Hematopoietic multipotent progenitor cell (in vitro differentiated cells): Measurements from ENCODE around the gene CDK5RAP1. TPM values are rescaled to one million over a fixed set of nuclear protein-coding genes. Genes with fewer than 3 reads are reported as not detected.

Experiments used
- DNase-seq, 3 donors: peaks; one replicate each; pipeline ENCODE4 v3.0.0-alpha.2; 2011 to 2015; ENCODE audit warnings: low read depth in 2 of 3, low spot score in 2 of 3
- total RNA-seq: library from RNA; depleted of rRNA; stranded (reverse); fragments of >200 nt; gene quantifications from one replicate; pipeline ENCODE4 v1.2.3, GENCODE V29; 2012

The CDK5RAP1 gene
- total RNA-seq, 1 donor: 21.8 TPM

- DNase-seq: no peak
Observed at GRCh38 chr20:33387177-33387576, 14.1 kb downstream of the CDK5RAP1 start.

- DNase-seq: no peak
Observed at GRCh38 chr20:33386673-33387072, 14.6 kb downstream of the CDK5RAP1 start.

- DNase-seq: no peak
Observed at GRCh38 chr20:33377366-33377765, 24.0 kb downstream of the CDK5RAP1 start.

- DNase-seq: no peak
Observed at GRCh38 chr20:33373735-33374605, 27.3 kb downstream of the CDK5RAP1 start.

GRCh38 chr20:33372993-33373441, 28.3 kb downstream of the CDK5RAP1 start:
- DNase-seq: no peak

GRCh38 chr20:33370291-33370690, 31.0 kb downstream of the CDK5RAP1 start:
- DNase-seq: peak in 1 of 3 donors; percentile 41

- DNase-seq: no peak
Observed at GRCh38 chr20:33362898-33363297, 38.4 kb downstream of the CDK5RAP1 start.

GRCh38 chr20:33359399-33360261, 41.7 kb downstream of the CDK5RAP1 start:
- no peak for DNase-seq

GRCh38 chr20:33353013-33353402, 48.3 kb downstream of the CDK5RAP1 start:
- DNase-seq: no peak

GRCh38 chr20:33352258-33353012, 48.9 kb downstream of the CDK5RAP1 start:
- DNase-seq: no peak

- no peak for DNase-seq
Observed at GRCh38 chr20:33351696-33352095, 49.6 kb downstream of the CDK5RAP1 start.

GRCh38 chr20:33349493-33349892, 51.8 kb downstream of the CDK5RAP1 start:
- no peak for DNase-seq

GRCh38 chr20:33348136-33348937, 53.0 kb downstream of the CDK5RAP1 start:
- DNase-seq: no peak

GRCh38 chr20:33345342-33345741, 56.0 kb downstream of the CDK5RAP1 start:
- DNase-seq: no peak

GRCh38 chr20:33343521-33343920, 57.8 kb downstream of the CDK5RAP1 start:
- no peak for DNase-seq

GRCh38 chr20:33339515-33340058, 61.7 kb downstream of the CDK5RAP1 start:
- no peak for DNase-seq

- no peak for DNase-seq
Observed at GRCh38 chr20:33338467-33339258, 62.7 kb downstream of the CDK5RAP1 start.

GRCh38 chr20:33337531-33338165, 63.7 kb downstream of the CDK5RAP1 start:
- DNase-seq: no peak
